OCI-LY7 (cell line): ENCODE results near the gene TIMM50.

ENCODE experiments used
- EZH2phosphoT487 ChIP-seq: fragments of 200-600 bp; sonication (generic); IDR thresholded peaks from 2 replicates; pipeline ENCODE4 v1.6.1; 2018; ENCODE audit warnings: low read depth, borderline replicate concordance, mild to moderate bottlenecking, mixed run types, antibody characterized with exemption, low read length, moderate library complexity, mixed read lengths
- TF ChIP-seq, protein P1 (sequence below): fragments of 200-600 bp; sonication (generic); conservative IDR thresholded peaks from 2 replicates; pipeline ENCODE4 v1.5.1; 2014; ENCODE audit warnings: mild to moderate bottlenecking, antibody characterized with exemption, low read length, moderate library complexity, mixed read lengths

DNA sequence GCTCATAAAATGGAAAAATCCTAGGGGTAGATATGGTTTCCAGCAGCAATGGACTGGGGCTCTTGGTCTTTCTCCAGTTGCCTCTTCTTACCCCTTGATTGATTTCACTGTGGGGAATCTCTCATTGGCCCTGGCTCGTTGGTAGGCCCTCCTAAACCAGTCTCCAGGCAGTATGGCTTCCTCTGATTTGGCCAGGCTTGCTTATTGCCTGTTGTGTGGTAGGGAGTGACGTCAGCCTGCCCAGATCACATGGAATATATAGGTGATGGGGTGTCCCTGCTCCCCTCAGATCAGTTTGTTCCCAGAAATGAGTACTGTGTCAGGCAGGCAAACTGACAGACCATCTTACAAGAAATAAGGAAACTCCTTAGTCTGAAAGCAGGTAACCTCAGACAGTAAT lies 28.6 kb downstream of the TIMM50 start:
- TF ChIP-seq, protein P1, sequence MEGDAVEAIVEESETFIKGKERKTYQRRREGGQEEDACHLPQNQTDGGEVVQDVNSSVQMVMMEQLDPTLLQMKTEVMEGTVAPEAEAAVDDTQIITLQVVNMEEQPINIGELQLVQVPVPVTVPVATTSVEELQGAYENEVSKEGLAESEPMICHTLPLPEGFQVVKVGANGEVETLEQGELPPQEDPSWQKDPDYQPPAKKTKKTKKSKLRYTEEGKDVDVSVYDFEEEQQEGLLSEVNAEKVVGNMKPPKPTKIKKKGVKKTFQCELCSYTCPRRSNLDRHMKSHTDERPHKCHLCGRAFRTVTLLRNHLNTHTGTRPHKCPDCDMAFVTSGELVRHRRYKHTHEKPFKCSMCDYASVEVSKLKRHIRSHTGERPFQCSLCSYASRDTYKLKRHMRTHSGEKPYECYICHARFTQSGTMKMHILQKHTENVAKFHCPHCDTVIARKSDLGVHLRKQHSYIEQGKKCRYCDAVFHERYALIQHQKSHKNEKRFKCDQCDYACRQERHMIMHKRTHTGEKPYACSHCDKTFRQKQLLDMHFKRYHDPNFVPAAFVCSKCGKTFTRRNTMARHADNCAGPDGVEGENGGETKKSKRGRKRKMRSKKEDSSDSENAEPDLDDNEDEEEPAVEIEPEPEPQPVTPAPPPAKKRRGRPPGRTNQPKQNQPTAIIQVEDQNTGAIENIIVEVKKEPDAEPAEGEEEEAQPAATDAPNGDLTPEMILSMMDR: no peak
- no peak for TF ChIP-seq EZH2phosphoT487
